Stimulated activated naive B cell treated with anti-CD40 and anti-IgM and Interleukin-4, amounts not matched to agents 10 μg/mL and 1 μg/mL and 100 μg/mL, for 72 hours (primary cell): ENCODE measurements around the gene RASGEF1C.
A peak's percentile ranks its signal among the peaks of the same experiment; 100 is the strongest.

Source experiments
- ATAC-seq, 2 donors: fragments of 150-1000 bp; cut with Tn5 transposase; replicated peaks; 2 replicates each; pipeline ENCODE4 v1.10.0; 2021; ENCODE audit warnings: moderate library complexity in 1 of 2
- DNase-seq: peaks from one replicate; pipeline ENCODE4 v3.0.0; 2021
- H3K27ac Mint-ChIP-seq: one replicate; pipeline ENCODE4 v1.8.0; 2022; ENCODE audit warnings: mild to moderate bottlenecking, mixed read lengths
- H3K27me3 Mint-ChIP-seq, 2 donors: one replicate each; pipeline ENCODE4 v1.8.0; 2022; ENCODE audit warnings: mixed read lengths in 2 of 2
- H3K36me3 Mint-ChIP-seq, 2 donors: one replicate each; pipeline ENCODE4 v1.8.0; 2022; ENCODE audit warnings: mixed read lengths in 2 of 2, mild to moderate bottlenecking in 1 of 2
- H3K4me1 Mint-ChIP-seq, 2 donors: one replicate each; pipeline ENCODE4 v1.8.0; 2022; ENCODE audit warnings: mixed read lengths in 2 of 2, mild to moderate bottlenecking in 1 of 2
- H3K4me3 Mint-ChIP-seq, 2 donors: one replicate each; pipeline ENCODE4 v1.8.0; 2022; ENCODE audit warnings: mild to moderate bottlenecking in 2 of 2, mixed read lengths in 2 of 2, moderate library complexity in 1 of 2
- H3K9me3 Mint-ChIP-seq, 2 donors: one replicate each; pipeline ENCODE4 v1.8.0; 2022; ENCODE audit warnings: mixed read lengths in 2 of 2, mild to moderate bottlenecking in 1 of 2

RASGEF1C gene

GRCh38 chr5:180205916-180206315 is 3.1 kb downstream of the RASGEF1C start:
- ATAC-seq (no peak), DNase-seq (no peak)
- Mint-ChIP-seq H3K36me3 (peaks cover 0 to 1% of the 10 kb centered on the region in 2 donors), H3K4me3 (no peak overlapping the region), H3K9me3 (no peaks in the 10 kb centered on the region), H3K4me1 (peaks cover 8 to 15% of the 10 kb centered on the region in 2 donors), H3K27me3 (peaks cover 39 to 68% of the 10 kb centered on the region in 2 donors), H3K27ac (no peak overlapping the region)

GRCh38 chr5:180204276-180204819 is 4.7 kb downstream of the RASGEF1C start:
- ATAC-seq: no peak
- Mint-ChIP-seq H3K27ac (no peak overlapping the region), H3K36me3 (no peaks in the 10 kb centered on the region), H3K4me1 (peaks cover 8 to 11% of the 10 kb centered on the region in 2 donors), H3K4me3 (no peak overlapping the region), H3K27me3 (peaks cover 29 to 59% of the 10 kb centered on the region in 2 donors), H3K9me3 (no peaks in the 10 kb centered on the region)
- DNase-seq: no peak

GRCh38 chr5:180202939-180203573 is 6.0 kb downstream of the RASGEF1C start:
- Mint-ChIP-seq H3K27me3 (peaks cover 28 to 60% of the 10 kb centered on the region in 2 donors), H3K27ac (no peak overlapping the region), H3K9me3 (no peaks in the 10 kb centered on the region), H3K4me1 (peaks cover 3 to 4% of the 10 kb centered on the region in 2 donors), H3K36me3 (no peaks in the 10 kb centered on the region), H3K4me3 (no peak overlapping the region)
- no peak for DNase-seq
- no peak for ATAC-seq

- Mint-ChIP-seq H3K36me3 (no peaks in the 10 kb centered on the region), H3K27me3 (peaks cover 21 to 46% of the 10 kb centered on the region in 2 donors), H3K4me1 (no peaks in the 10 kb centered on the region), H3K4me3 (no peak overlapping the region), H3K9me3 (no peaks in the 10 kb centered on the region), H3K27ac (no peak overlapping the region)
- DNase-seq: no peak
- no peak for ATAC-seq
These were observed 7.7 kb downstream of the RASGEF1C start for GRCh38 chr5:180201051-180201987.

- no peaks in the 10 kb centered on the region for H3K36me3 Mint-ChIP-seq
- ATAC-seq (no peak), DNase-seq (no peak)
- no peaks in the 10 kb centered on the region for H3K9me3 Mint-ChIP-seq
- no peak overlapping the region for H3K27ac Mint-ChIP-seq
- H3K4me1 Mint-ChIP-seq: no peaks in the 10 kb centered on the region
- peaks cover 21 to 42% of the 10 kb centered on the region in 2 donors for H3K27me3 Mint-ChIP-seq
- no peak overlapping the region for H3K4me3 Mint-ChIP-seq
These were observed 9.6 kb downstream of the RASGEF1C start for GRCh38 chr5:180199390-180199789.

GRCh38 chr5:180198208-180198607 is 10.8 kb downstream of the RASGEF1C start:
- H3K9me3 Mint-ChIP-seq: no peaks in the 10 kb centered on the region
- ATAC-seq (no peak), DNase-seq (no peak)
- no peak overlapping the region for H3K4me3 Mint-ChIP-seq
- peaks cover 21 to 30% of the 10 kb centered on the region in 2 donors for H3K27me3 Mint-ChIP-seq
- no peaks in the 10 kb centered on the region for H3K4me1 Mint-ChIP-seq
- H3K36me3 Mint-ChIP-seq: no peaks in the 10 kb centered on the region
- peak overlapping the region; percentile 62 for H3K27ac Mint-ChIP-seq

- Mint-ChIP-seq H3K27ac (no peak overlapping the region), H3K9me3 (no peaks in the 10 kb centered on the region)
- no peak for ATAC-seq
These were observed 11.9 kb downstream of the RASGEF1C start for GRCh38 chr5:180197016-180197702.

GRCh38 chr5:180194410-180195345 is 14.3 kb downstream of the RASGEF1C start:
- Mint-ChIP-seq H3K4me3 (no peak overlapping the region), H3K27me3 (peaks cover 10 to 16% of the 10 kb centered on the region in 2 donors), H3K9me3 (no peaks in the 10 kb centered on the region), H3K27ac (no peak overlapping the region), H3K36me3 (no peaks in the 10 kb centered on the region), H3K4me1 (no peaks in the 10 kb centered on the region)
- ATAC-seq: no peak
- DNase-seq: no peak

More at GRCh38 chr5:180197016-180197702, 11.9 kb downstream of the RASGEF1C start:
- no peaks in the 10 kb centered on the region for H3K36me3 Mint-ChIP-seq
- H3K4me1 Mint-ChIP-seq: no peaks in the 10 kb centered on the region
- peaks cover 21 to 27% of the 10 kb centered on the region in 2 donors for H3K27me3 Mint-ChIP-seq
- no peak overlapping the region for H3K4me3 Mint-ChIP-seq
- no peak for DNase-seq

- Mint-ChIP-seq H3K36me3 (no peaks in the 10 kb centered on the region), H3K4me3 (no peak overlapping the region), H3K27ac (no peak overlapping the region), H3K27me3 (peaks cover 10 to 15% of the 10 kb centered on the region in 2 donors), H3K9me3 (no peaks in the 10 kb centered on the region), H3K4me1 (no peaks in the 10 kb centered on the region)
- DNase-seq (no peak), ATAC-seq (no peak)
These were observed 15.1 kb downstream of the RASGEF1C start for GRCh38 chr5:180193749-180194375.

GRCh38 chr5:180191716-180192115 is 17.3 kb downstream of the RASGEF1C start:
- no peak overlapping the region for H3K4me3 Mint-ChIP-seq
- peaks cover 4% of the 10 kb centered on the region in 2 donors for H3K27me3 Mint-ChIP-seq
- peaks cover 0 to 5% of the 10 kb centered on the region in 2 donors for H3K9me3 Mint-ChIP-seq
- H3K36me3 Mint-ChIP-seq: no peaks in the 10 kb centered on the region
- ATAC-seq: no peak
- no peaks in the 10 kb centered on the region for H3K4me1 Mint-ChIP-seq
- H3K27ac Mint-ChIP-seq: no peak overlapping the region
- no peak for DNase-seq

GRCh38 chr5:180187767-180188166 is 21.2 kb downstream of the RASGEF1C start:
- Mint-ChIP-seq H3K27ac (no peak overlapping the region), H3K4me3 (no peak overlapping the region), H3K4me1 (no peaks in the 10 kb centered on the region), H3K36me3 (no peaks in the 10 kb centered on the region), H3K27me3 (peaks cover 4% of the 10 kb centered on the region in 2 donors), H3K9me3 (peaks cover under 1 to 8% of the 10 kb centered on the region in 2 donors)
- DNase-seq (no peak), ATAC-seq (no peak)

GRCh38 chr5:180180846-180181245 is 28.2 kb downstream of the RASGEF1C start:
- no peak for ATAC-seq

GRCh38 chr5:180180421-180180820 is 28.6 kb downstream of the RASGEF1C start:
- ATAC-seq: no peak
- H3K4me3 Mint-ChIP-seq: no peak overlapping the region
- H3K4me1 Mint-ChIP-seq: no peaks in the 10 kb centered on the region
- DNase-seq: no peak
- no peak overlapping the region for H3K27ac Mint-ChIP-seq
- H3K9me3 Mint-ChIP-seq: peaks cover 6 to 8% of the 10 kb centered on the region in 2 donors
- H3K36me3 Mint-ChIP-seq: no peaks in the 10 kb centered on the region
- H3K27me3 Mint-ChIP-seq: peaks cover 4 to 5% of the 10 kb centered on the region in 2 donors

More at GRCh38 chr5:180180846-180181245, 28.2 kb downstream of the RASGEF1C start:
- Mint-ChIP-seq H3K36me3 (no peaks in the 10 kb centered on the region), H3K27ac (no peak overlapping the region), H3K9me3 (peaks cover 6 to 8% of the 10 kb centered on the region in 2 donors), H3K4me1 (no peaks in the 10 kb centered on the region), H3K4me3 (no peak overlapping the region), H3K27me3 (peaks cover 4 to 5% of the 10 kb centered on the region in 2 donors)
- no peak for DNase-seq
